ENCODE data around the gene STC2. TPM values are rescaled to one million over a fixed set of nuclear protein-coding genes. Genes with fewer than 3 reads are reported as not detected.

Gene STC2
- total and polyA plus RNA-seq, 2 of the 8 experiments (the other 6 are each of a cell fraction or from before 2014, with no cell fraction given) = 26.4 to 53.1 TPM

GRCh38 chr5:173326501-173326960 lies 1.7 kb downstream of the STC2 start:
- Histone ChIP-seq H2AK5ac (ENCODE audit: low read depth, low read length) (no peak overlapping the region), H3K79me2 (ENCODE audit: control insufficient read depth in 1 of 2, insufficient read depth in 2 of 2, low read length in 2 of 2) (peaks cover 10 to 52% of the 10 kb centered on the region in 2 experiments)
- TF ChIP-seq SIN3A (conservative IDR thresholded peaks at IDR 0.05 in 1 of 2, IDR thresholded peaks at IDR 0.05 in 1 of 2; ENCODE audit: low read depth in 1 of 2, low read length in 2 of 2) = no peak; a peak in 1 of 4 replicates
- TF ChIP-seq HDAC2 (IDR thresholded peaks at IDR 0.05; ENCODE audit: borderline replicate concordance in 1 of 2, low read depth in 2 of 2, low read length in 2 of 2) = no peak
- TF ChIP-seq BACH1 (IDR thresholded peaks at IDR 0.05; ENCODE audit: low read length) = no peak
- no peak for TF ChIP-seq CREB1 (IDR thresholded peaks at IDR 0.05)
- TF ChIP-seq GABPA (IDR thresholded peaks at IDR 0.05; ENCODE audit: borderline replicate concordance, insufficient read depth, low read length) = no peak
- TF ChIP-seq NRF1 (IDR thresholded peaks at IDR 0.05; ENCODE audit: low read depth, low read length) = no peak
- no peak for TF ChIP-seq SP1 (IDR thresholded peaks at IDR 0.05; ENCODE audit: low read depth, low read length)
- TF ChIP-seq RFX5 (IDR thresholded peaks at IDR 0.05; ENCODE audit: borderline replicate concordance, low read depth, low read length) = no peak
- TF ChIP-seq SIRT6 (IDR thresholded peaks at IDR 0.05; ENCODE audit: low read length) = no peak
- TF ChIP-seq TBP (IDR thresholded peaks at IDR 0.05; ENCODE audit: low read depth, low read length) = no peak
- no peak for TF ChIP-seq BRCA1 (IDR thresholded peaks at IDR 0.05; ENCODE audit: low read depth, low read length)
- no peak for TF ChIP-seq HDAC6 (IDR thresholded peaks at IDR 0.05; ENCODE audit: low read depth, low read length)
- no peak for TF ChIP-seq USF2 (IDR thresholded peaks at IDR 0.05; ENCODE audit: low read length)

More at GRCh38 chr5:173326501-173326960, 1.7 kb downstream of the STC2 start:
- H3K4me1 ChIP-seq (replicated peaks in 1 of 4; ENCODE audit: control insufficient read depth in 3 of 4, insufficient read depth in 4 of 4, low read length in 3 of 4) = peaks cover 7 to 30% (median 14%) of the 10 kb centered on the region in 4 experiments
- no peak overlapping the region for H3K23ac ChIP-seq (ENCODE audit: insufficient read length)
- peaks cover 16% of the 10 kb centered on the region for H3K23me2 ChIP-seq (ENCODE audit: low read depth, low read length)
- no peak overlapping the region for H2BK120ac ChIP-seq (replicated peaks; ENCODE audit: low read depth, low read length)
- H3K56ac ChIP-seq (replicated peaks; ENCODE audit: insufficient read length, low read depth, low read length) = no peak overlapping the region
- FAIRE-seq (no peak), DNase-seq (ENCODE audit: low read depth in 1 of 2, low spot score in 2 of 2) (no peak)
- H3K9ac ChIP-seq (replicated peaks in 1 of 4; ENCODE audit: extremely low read depth in 1 of 4, low read depth in 3 of 4, low read length in 3 of 4) = peak overlapping the region in 3 of 4 experiments; percentile 8 to 55 (median 20); a peak in 4 of 7 replicates
- no peak overlapping the region for H3K14ac ChIP-seq (ENCODE audit: insufficient read length)
- no peak overlapping the region for H4K91ac ChIP-seq (replicated peaks; ENCODE audit: insufficient read length, low read length)
- ChIA-PET CTCF (ENCODE audit: partially characterized antibody) (interaction anchor here (0.9 to 8.1 kb wide), 3 partner anchors 10 to 31 kb away, joined by 4 to 184 read pairs (median 7); no protein-coding TSS in a partner anchor), POLR2A (ENCODE audit: partially characterized antibody) (interaction anchor here (1.2 to 9.3 kb wide), 8 partner anchors 11 to 295 kb away, joined by 3 to 491 read pairs (median 38); no protein-coding TSS in a partner anchor)
- H3K4me3 ChIP-seq (ENCODE audit: extremely low read depth in 1 of 4, insufficient read depth in 2 of 4, low read depth in 3 of 4, low read length in 4 of 4) = peak overlapping the region; percentile 90 to 95 (median 91)
- no peak overlapping the region for H4K5ac ChIP-seq (ENCODE audit: insufficient read length, low read depth, low read length)
- H3K9me3 ChIP-seq (ENCODE audit: insufficient read depth in 2 of 2, low read depth in 1 of 2, low read length in 1 of 2) = no peaks in the 10 kb centered on the region
- no peak overlapping the region for H2BK12ac ChIP-seq (ENCODE audit: low read depth, low read length)
- H3K27ac ChIP-seq (ENCODE audit: low read depth, low read length) = no peak overlapping the region
- peaks cover 16% of the 10 kb centered on the region for H3K79me1 ChIP-seq (ENCODE audit: low read depth, low read length)
- H3K36me3 ChIP-seq (ENCODE audit: control insufficient read depth in 2 of 4, insufficient read depth in 4 of 4, low read length in 3 of 4) = peaks cover 21 to 58% (median 38%) of the 10 kb centered on the region in 4 experiments
- peaks cover 0 to 6% (median 4%) of the 10 kb centered on the region in 4 experiments; a peak in 6 of 7 replicates for H3K27me3 ChIP-seq (replicated peaks in 1 of 4; ENCODE audit: control insufficient read depth in 3 of 4, extremely low read depth in 1 of 4, insufficient read depth in 3 of 4, low read length in 3 of 4)
- 4% methylated on average over 15 of the region's 15 CpGs; no CpG with 5 or more reads in 1 of the 2 experiments for WGBS, 2 experiments (ENCODE audit: extremely low coverage in 1 of 2, insufficient coverage in 1 of 2, insufficient read length in 1 of 2, insufficient replicate concordance in 2 of 2, low coverage in 1 of 2, low lambda C conversion rate in 2 of 2, missing lambda C conversion rate in 1 of 2)
- peak overlapping the region; percentile 96 to 99 for H3K4me2 ChIP-seq (ENCODE audit: insufficient read depth in 1 of 2, low read depth in 2 of 2, low read length in 2 of 2)
- no peak overlapping the region for H2AFZ ChIP-seq (ENCODE audit: low read length)
- H4K20me1 ChIP-seq (replicated peaks in 1 of 2; ENCODE audit: control insufficient read depth in 1 of 2, insufficient read depth in 2 of 2, low read length in 2 of 2) = peaks cover 23% of the 10 kb centered on the region in 2 experiments
- no peak overlapping the region for H3K4ac ChIP-seq (replicated peaks; ENCODE audit: insufficient read length, low read depth, low read length)
- H3K18ac ChIP-seq (ENCODE audit: extremely low read depth, low read length) = no peak overlapping the region
- no peak overlapping the region for H2BK5ac ChIP-seq (ENCODE audit: low read depth, low read length)
- H4K8ac ChIP-seq (ENCODE audit: extremely low read depth, insufficient read depth, low read length) = no peak overlapping the region
- H2BK15ac ChIP-seq (ENCODE audit: low read length) = no peak overlapping the region
- no peak overlapping the region for H2BK20ac ChIP-seq (ENCODE audit: low read length)
